ENCODE measurements around the gene IRF9. TPM values are rescaled to one million over a fixed set of nuclear protein-coding genes. Genes with fewer than 3 reads are reported as not detected.

Gene IRF9
- total RNA-seq, 1 experiment from 2014 or later = 15.6 TPM

GRCh38 chr14:24177041-24177825 lies 16.2 kb downstream of the IRF9 start:
- peaks cover 6% of the 10 kb centered on the region for H3K4me1 Mint-ChIP-seq
- ATAC-seq (no peak), DNase-seq (ENCODE audit: low spot score) (no peak)
- POLR2A ChIA-PET = no interaction called here
- TF ChIP-seq CTCF (IDR thresholded peaks at IDR 0.05) (no peak), ZNF121 (CRISPR knock-in tag; IDR thresholded peaks at IDR 0.05) (no peak), IRF2 (CRISPR knock-in tag; IDR thresholded peaks at IDR 0.05; ENCODE audit: borderline replicate concordance, low read depth) (no peak), RELA (CRISPR knock-in tag; IDR thresholded peaks at IDR 0.05; ENCODE audit: borderline replicate concordance) (no peak), E2F1 (CRISPR knock-in tag; IDR thresholded peaks at IDR 0.05) (no peak), ZNF138 (CRISPR knock-in tag; conservative IDR thresholded peaks at IDR 0.05) (no peak), PRRX2 (CRISPR knock-in tag; IDR thresholded peaks at IDR 0.05) (no peak), ZNF512 (CRISPR knock-in tag; IDR thresholded peaks at IDR 0.05; ENCODE audit: borderline replicate concordance) (no peak), ESRRA (CRISPR knock-in tag; IDR thresholded peaks at IDR 0.05; ENCODE audit: borderline replicate concordance) (no peak), USF1 (CRISPR knock-in tag; IDR thresholded peaks at IDR 0.05) (no peak), EMX1 (CRISPR knock-in tag; IDR thresholded peaks at IDR 0.05) (no peak), ZNF416 (CRISPR knock-in tag; IDR thresholded peaks at IDR 0.05) (no peak), ZNF317 (CRISPR knock-in tag; IDR thresholded peaks at IDR 0.05; ENCODE audit: borderline replicate concordance, low read depth) (no peak), TEAD1 (CRISPR knock-in tag; IDR thresholded peaks at IDR 0.05) (no peak), CBFB (CRISPR knock-in tag; IDR thresholded peaks at IDR 0.05; ENCODE audit: low read depth) (no peak), ZBTB43 (CRISPR knock-in tag; IDR thresholded peaks at IDR 0.05) (no peak), RORB (CRISPR knock-in tag; IDR thresholded peaks at IDR 0.05) (no peak)
- TF ChIP-seq, protein P1, sequence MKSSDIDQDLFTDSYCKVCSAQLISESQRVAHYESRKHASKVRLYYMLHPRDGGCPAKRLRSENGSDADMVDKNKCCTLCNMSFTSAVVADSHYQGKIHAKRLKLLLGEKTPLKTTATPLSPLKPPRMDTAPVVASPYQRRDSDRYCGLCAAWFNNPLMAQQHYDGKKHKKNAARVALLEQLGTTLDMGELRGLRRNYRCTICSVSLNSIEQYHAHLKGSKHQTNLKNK (CRISPR knock-in tag; IDR thresholded peaks at IDR 0.05) = no peak
- TF ChIP-seq, protein P2, sequence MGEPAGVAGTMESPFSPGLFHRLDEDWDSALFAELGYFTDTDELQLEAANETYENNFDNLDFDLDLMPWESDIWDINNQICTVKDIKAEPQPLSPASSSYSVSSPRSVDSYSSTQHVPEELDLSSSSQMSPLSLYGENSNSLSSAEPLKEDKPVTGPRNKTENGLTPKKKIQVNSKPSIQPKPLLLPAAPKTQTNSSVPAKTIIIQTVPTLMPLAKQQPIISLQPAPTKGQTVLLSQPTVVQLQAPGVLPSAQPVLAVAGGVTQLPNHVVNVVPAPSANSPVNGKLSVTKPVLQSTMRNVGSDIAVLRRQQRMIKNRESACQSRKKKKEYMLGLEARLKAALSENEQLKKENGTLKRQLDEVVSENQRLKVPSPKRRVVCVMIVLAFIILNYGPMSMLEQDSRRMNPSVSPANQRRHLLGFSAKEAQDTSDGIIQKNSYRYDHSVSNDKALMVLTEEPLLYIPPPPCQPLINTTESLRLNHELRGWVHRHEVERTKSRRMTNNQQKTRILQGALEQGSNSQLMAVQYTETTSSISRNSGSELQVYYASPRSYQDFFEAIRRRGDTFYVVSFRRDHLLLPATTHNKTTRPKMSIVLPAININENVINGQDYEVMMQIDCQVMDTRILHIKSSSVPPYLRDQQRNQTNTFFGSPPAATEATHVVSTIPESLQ (CRISPR knock-in tag; IDR thresholded peaks at IDR 0.05) = no peak
- TF ChIP-seq, protein P3, sequence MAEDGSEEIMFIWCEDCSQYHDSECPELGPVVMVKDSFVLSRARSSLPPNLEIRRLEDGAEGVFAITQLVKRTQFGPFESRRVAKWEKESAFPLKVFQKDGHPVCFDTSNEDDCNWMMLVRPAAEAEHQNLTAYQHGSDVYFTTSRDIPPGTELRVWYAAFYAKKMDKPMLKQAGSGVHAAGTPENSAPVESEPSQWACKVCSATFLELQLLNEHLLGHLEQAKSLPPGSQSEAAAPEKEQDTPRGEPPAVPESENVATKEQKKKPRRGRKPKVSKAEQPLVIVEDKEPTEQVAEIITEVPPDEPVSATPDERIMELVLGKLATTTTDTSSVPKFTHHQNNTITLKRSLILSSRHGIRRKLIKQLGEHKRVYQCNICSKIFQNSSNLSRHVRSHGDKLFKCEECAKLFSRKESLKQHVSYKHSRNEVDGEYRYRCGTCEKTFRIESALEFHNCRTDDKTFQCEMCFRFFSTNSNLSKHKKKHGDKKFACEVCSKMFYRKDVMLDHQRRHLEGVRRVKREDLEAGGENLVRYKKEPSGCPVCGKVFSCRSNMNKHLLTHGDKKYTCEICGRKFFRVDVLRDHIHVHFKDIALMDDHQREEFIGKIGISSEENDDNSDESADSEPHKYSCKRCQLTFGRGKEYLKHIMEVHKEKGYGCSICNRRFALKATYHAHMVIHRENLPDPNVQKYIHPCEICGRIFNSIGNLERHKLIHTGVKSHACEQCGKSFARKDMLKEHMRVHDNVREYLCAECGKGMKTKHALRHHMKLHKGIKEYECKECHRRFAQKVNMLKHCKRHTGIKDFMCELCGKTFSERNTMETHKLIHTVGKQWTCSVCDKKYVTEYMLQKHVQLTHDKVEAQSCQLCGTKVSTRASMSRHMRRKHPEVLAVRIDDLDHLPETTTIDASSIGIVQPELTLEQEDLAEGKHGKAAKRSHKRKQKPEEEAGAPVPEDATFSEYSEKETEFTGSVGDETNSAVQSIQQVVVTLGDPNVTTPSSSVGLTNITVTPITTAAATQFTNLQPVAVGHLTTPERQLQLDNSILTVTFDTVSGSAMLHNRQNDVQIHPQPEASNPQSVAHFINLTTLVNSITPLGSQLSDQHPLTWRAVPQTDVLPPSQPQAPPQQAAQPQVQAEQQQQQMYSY (CRISPR knock-in tag; IDR thresholded peaks at IDR 0.05) = no peak
- H3K27ac Mint-ChIP-seq = no peak overlapping the region
- H3K27me3 Mint-ChIP-seq (ENCODE audit: low read depth) = no peaks in the 10 kb centered on the region; the same call in 1 of the 2 replicates
- no peaks in the 10 kb centered on the region for H3K9me3 Mint-ChIP-seq
- H3K4me3 Mint-ChIP-seq = no peak overlapping the region
- CTCF ChIA-PET = interaction anchor here (1.5 kb wide), 1 partner anchor 16 kb away, joined by 6 read pairs; the partner anchor contains the start of gene IRF9
- peaks cover 23% of the 10 kb centered on the region for H3K36me3 Mint-ChIP-seq

Data from WTC11 (cell line).